ENCODE data around the gene SAT2.

The SAT2 gene

DNA sequence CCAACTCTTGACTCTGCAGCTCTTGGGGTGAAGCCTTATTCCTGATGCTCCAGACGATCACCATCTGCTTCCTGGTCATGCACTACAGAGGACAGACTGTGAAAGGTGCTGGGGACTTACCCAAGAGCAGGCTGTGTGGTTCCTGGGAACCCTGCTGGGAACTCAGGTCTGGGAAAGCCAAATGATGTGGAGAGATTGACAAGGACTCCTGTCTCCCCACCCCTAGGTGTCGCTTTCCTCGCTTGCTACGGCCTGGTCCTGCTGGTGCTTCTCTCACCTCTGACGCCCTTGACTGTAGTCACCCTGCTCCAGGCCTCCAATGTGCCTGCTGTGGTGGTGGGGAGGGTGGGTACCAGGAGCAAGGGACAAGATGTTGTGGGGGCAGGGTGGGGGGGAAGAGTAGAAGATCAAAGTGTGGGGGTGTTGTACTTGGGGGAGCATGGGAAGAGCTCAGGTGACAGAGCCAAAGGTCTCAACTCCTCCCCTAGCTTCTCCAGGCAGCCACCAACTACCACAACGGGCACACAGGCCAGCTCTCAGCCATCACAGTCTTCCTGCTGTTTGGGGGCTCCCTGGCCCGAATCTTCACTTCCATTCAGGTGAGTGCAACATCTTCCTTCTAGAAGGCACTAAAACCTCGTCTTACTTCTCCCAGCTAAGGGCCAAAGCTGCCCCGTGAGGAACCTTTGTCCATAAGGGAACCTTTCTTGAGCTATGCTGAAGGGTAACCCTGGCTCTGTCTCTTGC lies 40.8 kb downstream of the SAT2 start:
- Histone ChIP-seq H3K36me3 (ENCODE audit: insufficient read depth, low read length) (peaks cover 22% of the 10 kb centered on the region), H3K4me3 (no peak overlapping the region), H3K9me3 (ENCODE audit: low read depth, low read length) (no peaks in the 10 kb centered on the region), H3K27ac (peak overlapping the region; percentile 50; the same call in 1 of the 2 replicates), H3K9ac (ENCODE audit: insufficient read length) (no peak overlapping the region)
- TF ChIP-seq FOXP2 (optimal IDR thresholded peaks at IDR 0.05; ENCODE audit: control extremely low read depth, extremely low read length, insufficient read depth) = no peak
- TF ChIP-seq EZH2 (IDR thresholded peaks at IDR 0.05) = no peak
- TF ChIP-seq POLR2AphosphoS5 (IDR thresholded peaks at IDR 0.05; ENCODE audit: borderline replicate concordance, low read depth, low read length) = no peak
- no peak for DNase-seq (ENCODE audit: low read depth, low spot score)

DNA sequence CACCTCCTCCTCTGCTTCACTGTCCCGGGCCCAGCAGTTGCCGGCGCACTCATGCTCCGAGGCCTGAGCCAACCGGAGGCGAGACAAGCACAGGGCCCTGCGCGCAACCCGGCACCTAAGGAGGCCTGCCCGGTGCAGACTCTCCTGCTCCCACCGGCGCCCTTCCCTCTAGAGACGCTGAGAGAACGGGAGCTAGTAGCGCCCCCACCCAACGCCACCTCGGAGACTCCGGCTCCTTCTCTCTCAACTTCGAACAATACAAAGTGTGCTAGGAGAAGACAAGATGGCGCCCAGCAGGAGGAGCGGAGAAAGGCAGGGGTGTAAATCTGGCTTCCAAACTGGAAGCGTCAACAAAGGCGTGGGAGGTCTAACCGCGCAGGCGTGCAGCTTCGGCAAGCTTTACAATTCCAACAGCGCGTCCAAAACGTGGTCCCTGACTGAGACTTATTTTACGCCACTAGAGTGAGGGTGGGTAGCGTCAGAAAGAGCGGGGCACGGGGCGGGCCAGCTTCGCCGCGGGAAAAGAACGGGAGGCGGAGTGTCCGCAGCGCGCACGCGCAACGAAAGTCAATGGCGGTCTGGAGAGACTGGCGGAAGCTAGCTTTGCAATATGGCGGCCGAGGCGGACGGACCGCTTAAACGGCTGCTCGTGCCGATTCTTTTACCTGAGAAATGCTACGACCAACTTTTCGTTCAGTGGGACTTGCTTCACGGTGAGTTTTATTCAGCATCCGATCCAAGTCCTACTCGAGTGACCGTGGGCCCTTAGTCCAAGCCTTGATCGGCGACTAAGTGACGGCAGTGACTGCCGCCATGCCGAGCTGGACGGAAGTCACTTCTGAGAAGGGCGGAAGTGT lies 44.1 kb downstream of the SAT2 start, which contains the start of gene MPDU1:
TSS of gene MPDU1 (plus strand) at position 600 of the 857 bp plus-strand sequence. CDS start at position 611, 11 bp downstream.
- TF ChIP-seq POLR2AphosphoS5 (IDR thresholded peaks at IDR 0.05; ENCODE audit: borderline replicate concordance, low read depth, low read length) (peak; percentile 68), FOXP2 (optimal IDR thresholded peaks at IDR 0.05; ENCODE audit: control extremely low read depth, extremely low read length, insufficient read depth) (no peak)
- DNase-seq (ENCODE audit: low read depth, low spot score) = peak; percentile 80
- Histone ChIP-seq H3K9me3 (ENCODE audit: low read depth, low read length) (no peaks in the 10 kb centered on the region), H3K9ac (ENCODE audit: insufficient read length) (peak within 1 kb of the TSS; percentile 99), H3K36me3 (ENCODE audit: insufficient read depth, low read length) (peaks cover 14% of the 10 kb centered on the region), H3K27ac (peak within 1 kb of the TSS; percentile 99), H3K4me3 (peak within 1 kb of the TSS; percentile 95)

DNA sequence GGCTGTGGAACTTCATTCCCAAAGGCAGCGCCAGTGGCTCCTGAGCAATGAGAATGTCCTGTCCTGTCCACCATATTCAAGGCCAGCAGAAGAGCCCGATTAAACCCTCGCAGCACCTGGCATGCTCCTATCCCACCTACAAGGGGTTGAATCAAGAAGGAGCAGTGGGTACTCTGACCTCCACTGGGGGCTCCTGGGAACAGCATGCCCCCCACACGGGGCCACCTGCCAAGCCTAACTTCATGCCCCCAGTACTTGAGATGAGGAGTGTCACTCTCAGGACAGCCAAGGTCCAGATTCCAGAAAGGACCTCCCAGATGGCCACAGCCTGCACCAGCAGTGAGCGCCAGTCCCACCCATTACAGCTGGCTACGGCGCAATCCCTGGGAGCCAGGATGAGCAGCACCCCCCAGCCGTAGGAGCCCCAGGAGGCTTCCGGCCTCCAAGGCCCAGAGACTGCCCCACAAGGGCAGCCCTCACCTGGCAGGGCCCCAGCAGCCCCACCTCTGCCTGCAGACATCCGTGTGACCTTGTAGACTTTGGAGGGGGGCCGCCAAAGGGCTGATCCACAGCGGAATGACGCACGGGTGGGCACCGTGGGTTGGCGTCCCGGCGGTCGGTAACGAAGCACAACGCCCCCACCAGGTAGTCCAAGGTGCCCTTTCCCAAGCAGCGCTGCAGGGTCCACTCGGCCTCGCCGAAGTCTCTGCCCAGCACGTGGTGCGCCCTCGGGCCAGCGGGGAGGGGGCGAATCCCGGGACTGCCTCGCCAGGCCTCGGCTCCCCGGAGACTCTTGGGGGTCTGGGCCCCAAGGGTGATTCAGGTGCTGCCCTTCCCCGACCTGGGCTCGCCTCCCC lies 45.0 kb downstream of the SAT2 start:
- H3K36me3 ChIP-seq (ENCODE audit: insufficient read depth, low read length) = peaks cover 21% of the 10 kb centered on the region
- H3K27ac ChIP-seq = peak overlapping the region; percentile 99
- H3K4me3 ChIP-seq = peak overlapping the region; percentile 95
- H3K9ac ChIP-seq (ENCODE audit: insufficient read length) = peak overlapping the region; percentile 99
- no peak for DNase-seq (ENCODE audit: low read depth, low spot score)
- no peaks in the 10 kb centered on the region for H3K9me3 ChIP-seq (ENCODE audit: low read depth, low read length)
- TF ChIP-seq POLR2AphosphoS5 (IDR thresholded peaks at IDR 0.05; ENCODE audit: borderline replicate concordance, low read depth, low read length) (no peak), FOXP2 (optimal IDR thresholded peaks at IDR 0.05; ENCODE audit: control extremely low read depth, extremely low read length, insufficient read depth) (no peak), EZH2 (IDR thresholded peaks at IDR 0.05) (no peak)

DNA sequence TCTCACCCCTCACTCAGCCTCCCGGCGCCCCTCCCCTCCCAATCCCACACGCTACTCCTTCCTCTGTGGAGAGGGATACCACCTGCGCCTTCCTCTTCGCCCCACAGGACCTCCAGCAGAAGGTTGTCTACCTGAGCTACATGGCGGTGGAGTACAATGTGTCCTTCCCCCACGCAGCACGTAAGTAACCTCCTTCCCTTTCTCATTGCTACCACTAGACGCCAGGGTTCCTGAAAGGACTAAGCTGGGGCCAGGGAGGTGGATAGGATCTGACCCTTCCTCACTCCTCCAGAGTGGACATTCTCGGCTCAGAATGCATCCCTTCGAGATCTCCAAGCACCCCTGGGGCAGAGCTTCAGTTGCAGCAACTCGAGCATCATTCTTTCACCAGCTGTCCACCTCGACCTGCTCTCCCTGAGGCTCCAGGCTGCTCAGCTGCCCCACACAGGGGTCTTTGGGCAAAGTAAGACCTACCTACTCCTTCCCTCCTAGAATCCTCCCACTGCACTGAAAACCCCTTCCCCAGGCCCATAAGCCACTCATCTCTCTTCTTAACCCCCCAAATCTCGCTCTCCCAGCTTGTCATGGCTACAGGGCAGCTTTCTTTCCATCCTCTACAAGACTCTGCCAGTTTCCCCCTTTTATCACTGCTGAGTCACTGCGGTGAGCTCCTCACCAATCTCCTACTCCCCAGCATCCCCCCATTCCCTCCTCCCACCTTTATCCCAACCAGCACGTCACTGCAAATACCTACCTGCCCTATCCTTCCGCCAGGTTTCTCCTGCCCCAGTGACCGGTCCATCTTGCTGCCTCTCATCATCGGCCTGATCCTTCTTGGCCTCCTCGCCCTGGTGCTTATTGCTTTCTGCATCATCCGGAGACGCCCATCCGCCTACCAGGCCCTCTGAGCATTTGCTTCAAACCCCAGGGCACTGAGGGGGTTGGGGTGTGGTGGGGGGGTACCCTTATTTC lies 46.7 kb downstream of the SAT2 start:
- H3K36me3 ChIP-seq (ENCODE audit: insufficient read depth, low read length) = peaks cover 33% of the 10 kb centered on the region
- no peaks in the 10 kb centered on the region for H3K9me3 ChIP-seq (ENCODE audit: low read depth, low read length)
- peak overlapping the region; percentile 68 for H3K27ac ChIP-seq
- TF ChIP-seq EZH2 (IDR thresholded peaks at IDR 0.05) = no peak
- no peak for TF ChIP-seq FOXP2 (optimal IDR thresholded peaks at IDR 0.05; ENCODE audit: control extremely low read depth, extremely low read length, insufficient read depth)
- TF ChIP-seq POLR2AphosphoS5 (IDR thresholded peaks at IDR 0.05; ENCODE audit: borderline replicate concordance, low read depth, low read length) = no peak
- no peak for DNase-seq (ENCODE audit: low read depth, low spot score)
- H3K9ac ChIP-seq (ENCODE audit: insufficient read length) = no peak overlapping the region
- no peak overlapping the region for H3K4me3 ChIP-seq

DNA sequence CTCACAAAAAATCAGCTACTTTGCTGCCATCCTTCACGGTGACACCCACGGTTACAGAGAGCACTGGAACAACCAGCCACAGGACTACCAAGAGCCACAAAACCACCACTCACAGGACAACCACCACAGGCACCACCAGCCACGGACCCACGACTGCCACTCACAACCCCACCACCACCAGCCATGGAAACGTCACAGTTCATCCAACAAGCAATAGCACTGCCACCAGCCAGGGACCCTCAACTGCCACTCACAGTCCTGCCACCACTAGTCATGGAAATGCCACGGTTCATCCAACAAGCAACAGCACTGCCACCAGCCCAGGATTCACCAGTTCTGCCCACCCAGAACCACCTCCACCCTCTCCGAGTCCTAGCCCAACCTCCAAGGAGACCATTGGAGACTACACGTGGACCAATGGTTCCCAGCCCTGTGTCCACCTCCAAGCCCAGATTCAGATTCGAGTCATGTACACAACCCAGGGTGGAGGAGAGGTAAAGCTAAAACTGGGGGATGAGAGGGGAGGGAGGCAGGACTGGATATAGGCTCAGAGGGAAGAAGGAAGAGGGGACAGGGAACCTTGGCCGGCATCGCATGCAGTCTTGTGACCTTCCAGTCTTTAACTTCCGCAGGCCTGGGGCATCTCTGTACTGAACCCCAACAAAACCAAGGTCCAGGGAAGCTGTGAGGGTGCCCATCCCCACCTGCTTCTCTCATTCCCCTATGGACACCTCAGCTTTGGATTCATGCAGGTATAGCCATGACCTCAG lies 47.6 kb downstream of the SAT2 start:
- DNase-seq (ENCODE audit: low read depth, low spot score) = no peak
- H3K36me3 ChIP-seq (ENCODE audit: insufficient read depth, low read length) = peaks cover 42% of the 10 kb centered on the region
- H3K9ac ChIP-seq (ENCODE audit: insufficient read length) = no peak overlapping the region

DNA sequence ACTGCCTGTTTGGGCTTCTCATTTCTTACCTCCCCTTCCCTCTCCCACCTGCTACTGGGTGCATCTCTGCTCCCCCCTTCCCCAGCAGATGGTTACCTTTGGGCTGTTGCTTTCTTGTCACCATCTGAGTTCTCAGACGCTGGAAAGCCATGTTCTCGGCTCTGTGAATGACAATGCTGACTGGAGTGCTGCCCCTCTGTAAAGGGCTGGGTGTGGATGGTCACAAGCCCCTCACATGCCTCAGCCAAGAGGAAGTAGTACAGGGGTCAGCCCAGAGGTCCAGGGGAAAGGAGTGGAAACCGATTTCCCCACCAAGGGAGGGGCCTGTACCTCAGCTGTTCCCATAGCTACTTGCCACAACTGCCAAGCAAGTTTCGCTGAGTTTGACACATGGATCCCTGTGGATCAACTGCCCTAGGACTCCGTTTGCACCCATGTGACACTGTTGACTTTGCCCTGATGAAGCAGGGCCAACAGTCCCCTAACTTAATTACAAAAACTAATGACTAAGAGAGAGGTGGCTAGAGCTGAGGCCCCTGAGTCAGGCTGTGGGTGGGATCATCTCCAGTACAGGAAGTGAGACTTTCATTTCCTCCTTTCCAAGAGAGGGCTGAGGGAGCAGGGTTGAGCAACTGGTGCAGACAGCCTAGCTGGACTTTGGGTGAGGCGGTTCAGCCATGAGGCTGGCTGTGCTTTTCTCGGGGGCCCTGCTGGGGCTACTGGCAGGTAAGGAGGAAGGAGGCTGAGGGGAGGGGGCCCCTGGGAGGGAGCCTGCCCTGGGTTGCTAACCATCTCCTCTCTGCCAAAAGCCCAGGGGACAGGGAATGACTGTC lies 48.4 kb downstream of the SAT2 start, which contains the start of gene CD68:
TSS of gene CD68 (plus strand) at position 638 of the 833 bp plus-strand sequence. CDS start at position 678, 40 bp downstream.
- H3K36me3 ChIP-seq (ENCODE audit: insufficient read depth, low read length) = peaks cover 50% of the 10 kb centered on the region
- peak within 1 kb of the TSS; percentile 24; the same call in 1 of the 2 replicates for H3K4me3 ChIP-seq
- H3K27ac ChIP-seq = peak within 1 kb of the TSS; percentile 92
- TF ChIP-seq EZH2 (IDR thresholded peaks at IDR 0.05) (no peak), POLR2AphosphoS5 (IDR thresholded peaks at IDR 0.05; ENCODE audit: borderline replicate concordance, low read depth, low read length) (peak; percentile 87), FOXP2 (optimal IDR thresholded peaks at IDR 0.05; ENCODE audit: control extremely low read depth, extremely low read length, insufficient read depth) (no peak)
- no peak within 1 kb of the TSS for H3K9ac ChIP-seq (ENCODE audit: insufficient read length)
- DNase-seq (ENCODE audit: low read depth, low spot score) = no peak
- H3K9me3 ChIP-seq (ENCODE audit: low read depth, low read length) = no peaks in the 10 kb centered on the region

More for the DNA sequence above, 47.6 kb downstream of the SAT2 start:
- no peaks in the 10 kb centered on the region for H3K9me3 ChIP-seq (ENCODE audit: low read depth, low read length)
- TF ChIP-seq FOXP2 (optimal IDR thresholded peaks at IDR 0.05; ENCODE audit: control extremely low read depth, extremely low read length, insufficient read depth) (no peak), EZH2 (IDR thresholded peaks at IDR 0.05) (no peak), POLR2AphosphoS5 (IDR thresholded peaks at IDR 0.05; ENCODE audit: borderline replicate concordance, low read depth, low read length) (no peak)
- H3K4me3 ChIP-seq = no peak overlapping the region
- peak overlapping the region; percentile 92 for H3K27ac ChIP-seq
